IMR-90 (cell line): ENCODE results near the gene SLC12A8. TPM values are rescaled to one million over a fixed set of nuclear protein-coding genes. Genes with fewer than 3 reads are reported as not detected.

Experiments
- NFE2L2 ChIP-seq: fragments of 150-350 bp; IDR thresholded peaks from 2 replicates; pipeline ENCODE4 v1.6.1; 2016; ENCODE audit warnings: low read depth, mild to moderate bottlenecking, low read length
- RFX5 ChIP-seq: IDR thresholded peaks from 2 replicates; pipeline ENCODE4 v1.8.0; 2012; ENCODE audit warnings: low read depth, mild to moderate bottlenecking, low read length, moderate library complexity
- polyA plus RNA-seq, 3 experiments: library from polyadenylated mRNA; depleted of rRNA; stranded (reverse); fragments of >200 nt; gene quantifications; 2 replicates each; pipeline ENCODE4 v1.2.3, GENCODE V29; 2012; ENCODE audit warnings: low replicate concordance in 1 of 3
- total RNA-seq: library from RNA; depleted of rRNA; stranded (reverse); fragments of >200 nt; gene quantifications from 2 replicates; pipeline ENCODE4 v1.2.3, GENCODE V29; 2012
- TF ChIP-seq, protein P1 (sequence below): fragments of 150-350 bp; IDR thresholded peaks from 2 replicates; pipeline ENCODE4 v1.6.1; 2016; ENCODE audit warnings: low read depth, mild to moderate bottlenecking, low read length, moderate library complexity, borderline replicate concordance

SLC12A8 gene
- total and polyA plus RNA-seq, 2 of the 4 experiments (the other 2 are of a cell fraction) = 2.2 to 4.3 TPM

GRCh38 chr3:125054449-125055329 is 157.9 kb downstream of the SLC12A8 start (continued):
- TF ChIP-seq, protein P1, sequence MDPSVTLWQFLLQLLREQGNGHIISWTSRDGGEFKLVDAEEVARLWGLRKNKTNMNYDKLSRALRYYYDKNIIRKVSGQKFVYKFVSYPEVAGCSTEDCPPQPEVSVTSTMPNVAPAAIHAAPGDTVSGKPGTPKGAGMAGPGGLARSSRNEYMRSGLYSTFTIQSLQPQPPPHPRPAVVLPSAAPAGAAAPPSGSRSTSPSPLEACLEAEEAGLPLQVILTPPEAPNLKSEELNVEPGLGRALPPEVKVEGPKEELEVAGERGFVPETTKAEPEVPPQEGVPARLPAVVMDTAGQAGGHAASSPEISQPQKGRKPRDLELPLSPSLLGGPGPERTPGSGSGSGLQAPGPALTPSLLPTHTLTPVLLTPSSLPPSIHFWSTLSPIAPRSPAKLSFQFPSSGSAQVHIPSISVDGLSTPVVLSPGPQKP = no peak
- no peak for TF ChIP-seq RFX5
- no peak for TF ChIP-seq NFE2L2
